ENCODE measurements around the gene AP1S2.
"Not testable (repeated sequence)": the region's sequence is repeated elsewhere in the genome, so short reads cannot be mapped to it uniquely, and the experiment has no call there.

DNA sequence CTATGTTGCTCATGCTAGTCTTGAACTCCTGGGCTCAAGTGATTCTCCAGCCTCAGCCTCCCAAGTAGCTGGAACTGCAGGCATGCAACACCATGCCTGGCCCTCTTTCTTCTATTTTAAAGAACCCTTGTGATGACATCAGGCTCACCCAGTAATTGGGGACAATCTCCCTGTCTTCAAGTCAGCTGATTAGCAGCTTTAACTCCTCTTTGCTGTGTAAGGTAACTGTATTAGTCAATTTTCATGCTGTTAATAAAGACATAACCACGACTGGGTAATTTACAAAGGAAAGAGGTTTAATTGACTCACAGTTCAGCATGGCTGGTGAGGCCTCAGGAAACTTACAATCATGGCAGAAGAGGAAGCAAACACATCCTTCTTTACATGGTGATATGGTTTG, 23.3 kb upstream of the AP1S2 start:
- TF ChIP-seq, protein P1, sequence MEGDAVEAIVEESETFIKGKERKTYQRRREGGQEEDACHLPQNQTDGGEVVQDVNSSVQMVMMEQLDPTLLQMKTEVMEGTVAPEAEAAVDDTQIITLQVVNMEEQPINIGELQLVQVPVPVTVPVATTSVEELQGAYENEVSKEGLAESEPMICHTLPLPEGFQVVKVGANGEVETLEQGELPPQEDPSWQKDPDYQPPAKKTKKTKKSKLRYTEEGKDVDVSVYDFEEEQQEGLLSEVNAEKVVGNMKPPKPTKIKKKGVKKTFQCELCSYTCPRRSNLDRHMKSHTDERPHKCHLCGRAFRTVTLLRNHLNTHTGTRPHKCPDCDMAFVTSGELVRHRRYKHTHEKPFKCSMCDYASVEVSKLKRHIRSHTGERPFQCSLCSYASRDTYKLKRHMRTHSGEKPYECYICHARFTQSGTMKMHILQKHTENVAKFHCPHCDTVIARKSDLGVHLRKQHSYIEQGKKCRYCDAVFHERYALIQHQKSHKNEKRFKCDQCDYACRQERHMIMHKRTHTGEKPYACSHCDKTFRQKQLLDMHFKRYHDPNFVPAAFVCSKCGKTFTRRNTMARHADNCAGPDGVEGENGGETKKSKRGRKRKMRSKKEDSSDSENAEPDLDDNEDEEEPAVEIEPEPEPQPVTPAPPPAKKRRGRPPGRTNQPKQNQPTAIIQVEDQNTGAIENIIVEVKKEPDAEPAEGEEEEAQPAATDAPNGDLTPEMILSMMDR (conservative IDR thresholded peaks at IDR 0.05), result not testable (repeated sequence)
- TF ChIP-seq ZFX (IDR thresholded peaks at IDR 0.05), result not testable (repeated sequence)
